COLO668 (cell line): ENCODE data around the gene TSPAN7.

Experiments used
- DNase-seq: peaks from one replicate; lab custom pipeline; 2025; ENCODE audit not compliant: unreplicated experiment; lab: John Stamatoyannopoulos, UW

TSPAN7 gene

GRCh38 chrX:38594434-38594833, 33.1 kb downstream of the TSPAN7 start:
- no peak for DNase-seq

GRCh38 chrX:38595801-38596200, 34.5 kb downstream of the TSPAN7 start:
- DNase-seq, result no peak

- no peak for DNase-seq
These were observed 35.6 kb downstream of the TSPAN7 start for GRCh38 chrX:38596939-38597338.

GRCh38 chrX:38599796-38600755, 38.7 kb downstream of the TSPAN7 start:
- no peak for DNase-seq

GRCh38 chrX:38601866-38602265, 40.5 kb downstream of the TSPAN7 start:
- DNase-seq, result no peak

GRCh38 chrX:38606821-38607220, 45.5 kb downstream of the TSPAN7 start:
- no peak for DNase-seq

GRCh38 chrX:38607976-38608375, 46.6 kb downstream of the TSPAN7 start:
- no peak for DNase-seq

- DNase-seq, result no peak
These were observed 49.5 kb downstream of the TSPAN7 start for GRCh38 chrX:38610849-38611248.

GRCh38 chrX:38612281-38612680, 50.9 kb downstream of the TSPAN7 start:
- DNase-seq, result no peak

GRCh38 chrX:38614485-38614884, 53.1 kb downstream of the TSPAN7 start:
- DNase-seq, result no peak

- DNase-seq, result no peak
These were observed 55.6 kb downstream of the TSPAN7 start for GRCh38 chrX:38616904-38617303.

- no peak for DNase-seq
These were observed 56.8 kb downstream of the TSPAN7 start for GRCh38 chrX:38618180-38618579.

GRCh38 chrX:38620623-38621022, 59.3 kb downstream of the TSPAN7 start:
- no peak for DNase-seq

- DNase-seq, result no peak
These were observed 65.0 kb downstream of the TSPAN7 start for GRCh38 chrX:38626296-38626695.

- peak; percentile 14 for DNase-seq
These were observed 66.3 kb downstream of the TSPAN7 start for GRCh38 chrX:38627683-38628082.

GRCh38 chrX:38628587-38628986, 67.2 kb downstream of the TSPAN7 start:
- DNase-seq, result no peak

GRCh38 chrX:38632516-38632915, 71.2 kb downstream of the TSPAN7 start:
- DNase-seq, result no peak

- DNase-seq, result no peak
These were observed 73.3 kb downstream of the TSPAN7 start for GRCh38 chrX:38634665-38635064.

GRCh38 chrX:38636949-38637819, 75.8 kb downstream of the TSPAN7 start:
- no peak for DNase-seq

GRCh38 chrX:38638952-38639529, 77.7 kb downstream of the TSPAN7 start:
- no peak for DNase-seq

- DNase-seq, result no peak
These were observed 78.4 kb downstream of the TSPAN7 start for GRCh38 chrX:38639730-38640129.
